HG02798 (cell line): ENCODE measurements around the gene FCRLA.
"Not testable (repeated sequence)": the region's sequence is repeated elsewhere in the genome, so short reads cannot be mapped to it uniquely, and the experiment has no call there.

ENCODE experiments used
- ATAC-seq: cut with Tn5 transposase; IDR thresholded peaks from one replicate; pipeline ENCODE4 v1.9.1; 2021; ENCODE audit warnings: mild to moderate bottlenecking; ENCODE audit not compliant: unreplicated experiment, poor library complexity

Gene FCRLA

GRCh38 chr1:161706482-161707347 is at the start of gene FCRLA:
FCRLA (plus strand) TSS chr1:161707229; CDS start chr1:161707265, 36 bp downstream.
- ATAC-seq: peak; percentile 69

- not testable (repeated sequence) for ATAC-seq
These were observed 48.5 kb upstream of the FCRLA start for GRCh38 chr1:161658524-161658923.

- peak; percentile 53 for ATAC-seq
These were observed 45.2 kb upstream of the FCRLA start for GRCh38 chr1:161661660-161662311.

- ATAC-seq: peak; percentile 62
These were observed 44.2 kb upstream of the FCRLA start, which contains the start of gene FCGR2B for GRCh38 chr1:161662684-161663339. FCGR2B (plus strand) TSS chr1:161663143; CDS start chr1:161663242, 99 bp downstream.

- peak; percentile 9 for ATAC-seq
These were observed 43.5 kb upstream of the FCRLA start for GRCh38 chr1:161663569-161663968.

GRCh38 chr1:161664689-161665088 is 42.3 kb upstream of the FCRLA start:
- not testable (repeated sequence) for ATAC-seq

GRCh38 chr1:161671045-161672020 is 35.7 kb upstream of the FCRLA start:
- ATAC-seq: not testable (repeated sequence)

- ATAC-seq: not testable (repeated sequence)
These were observed 33.6 kb upstream of the FCRLA start for GRCh38 chr1:161673437-161673836.

GRCh38 chr1:161674447-161674846 is 32.6 kb upstream of the FCRLA start:
- ATAC-seq: not testable (repeated sequence)

GRCh38 chr1:161674908-161675307 is 32.1 kb upstream of the FCRLA start:
- ATAC-seq: not testable (repeated sequence)

GRCh38 chr1:161676441-161676840 is 30.6 kb upstream of the FCRLA start:
- no peak for ATAC-seq

- ATAC-seq: no peak
These were observed 29.9 kb upstream of the FCRLA start for GRCh38 chr1:161676958-161677689.

GRCh38 chr1:161678500-161678899 is 28.5 kb upstream of the FCRLA start:
- ATAC-seq: no peak

- ATAC-seq: no peak
These were observed 25.1 kb upstream of the FCRLA start for GRCh38 chr1:161681879-161682278.

- ATAC-seq: no peak
These were observed 18.1 kb upstream of the FCRLA start for GRCh38 chr1:161688946-161689345.

GRCh38 chr1:161691846-161692245 is 15.2 kb upstream of the FCRLA start:
- ATAC-seq: no peak

- ATAC-seq: not testable (repeated sequence)
These were observed 13.9 kb upstream of the FCRLA start for GRCh38 chr1:161693020-161693712.

GRCh38 chr1:161698302-161698701 is 8.7 kb upstream of the FCRLA start:
- ATAC-seq: not testable (repeated sequence)
